ENCODE measurements around the gene SMIM24.
"Not testable (repeated sequence)": the region's sequence is repeated elsewhere in the genome, so short reads cannot be mapped to it uniquely, and the experiment has no call there.

The SMIM24 gene

DNA sequence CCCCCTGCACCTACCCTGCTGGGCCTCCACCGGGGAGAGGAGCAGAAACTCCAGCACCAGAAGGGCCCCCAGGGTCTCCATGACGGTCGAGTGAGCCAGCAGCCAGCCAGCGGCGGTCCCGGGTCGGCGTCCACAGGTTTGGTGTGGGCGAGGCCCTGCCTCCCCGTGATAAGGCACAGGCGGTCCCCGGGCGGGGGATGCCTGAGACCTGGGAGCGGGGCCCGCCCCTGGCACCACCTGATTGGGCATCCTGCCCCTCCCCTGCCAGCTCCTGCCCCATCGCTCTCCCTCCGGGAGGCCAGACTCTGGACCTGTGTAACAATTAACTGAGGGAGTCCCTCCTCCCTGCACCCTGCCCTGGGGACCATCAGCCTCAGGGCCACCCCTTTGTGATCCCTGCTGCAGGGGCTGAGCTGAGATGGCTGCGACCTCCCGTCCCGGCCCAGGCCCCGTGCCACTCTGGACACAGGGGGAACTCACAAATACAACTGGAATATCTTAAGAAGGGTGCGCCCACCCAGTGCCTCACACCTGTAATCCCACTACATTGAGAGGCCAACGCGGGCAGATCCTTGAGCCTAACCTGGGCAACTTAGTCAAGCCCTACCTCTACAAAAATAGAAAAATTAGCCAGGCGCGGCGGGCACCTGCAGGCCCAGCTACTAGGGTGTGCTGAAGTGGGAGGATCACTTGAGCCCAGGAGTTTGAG, at the start of gene SMIM24:
TSS of gene SMIM24 (minus strand) at position 143 of the 709 bp plus-strand sequence. CDS start at position 81, 62 bp downstream.
- TF ChIP-seq, protein P1, sequence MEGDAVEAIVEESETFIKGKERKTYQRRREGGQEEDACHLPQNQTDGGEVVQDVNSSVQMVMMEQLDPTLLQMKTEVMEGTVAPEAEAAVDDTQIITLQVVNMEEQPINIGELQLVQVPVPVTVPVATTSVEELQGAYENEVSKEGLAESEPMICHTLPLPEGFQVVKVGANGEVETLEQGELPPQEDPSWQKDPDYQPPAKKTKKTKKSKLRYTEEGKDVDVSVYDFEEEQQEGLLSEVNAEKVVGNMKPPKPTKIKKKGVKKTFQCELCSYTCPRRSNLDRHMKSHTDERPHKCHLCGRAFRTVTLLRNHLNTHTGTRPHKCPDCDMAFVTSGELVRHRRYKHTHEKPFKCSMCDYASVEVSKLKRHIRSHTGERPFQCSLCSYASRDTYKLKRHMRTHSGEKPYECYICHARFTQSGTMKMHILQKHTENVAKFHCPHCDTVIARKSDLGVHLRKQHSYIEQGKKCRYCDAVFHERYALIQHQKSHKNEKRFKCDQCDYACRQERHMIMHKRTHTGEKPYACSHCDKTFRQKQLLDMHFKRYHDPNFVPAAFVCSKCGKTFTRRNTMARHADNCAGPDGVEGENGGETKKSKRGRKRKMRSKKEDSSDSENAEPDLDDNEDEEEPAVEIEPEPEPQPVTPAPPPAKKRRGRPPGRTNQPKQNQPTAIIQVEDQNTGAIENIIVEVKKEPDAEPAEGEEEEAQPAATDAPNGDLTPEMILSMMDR (IDR thresholded peaks at IDR 0.05; ENCODE audit: low read depth, low read length, poor library complexity, severe bottlenecking), result no peak
- no peak for TF ChIP-seq EZH2phosphoT487 (IDR thresholded peaks at IDR 0.05; ENCODE audit: borderline replicate concordance, low read length)
- Histone ChIP-seq H3K9me2 (replicated peaks; ENCODE audit: control insufficient read depth, low read length) (no peaks in the 10 kb centered on the region), H3K4me2 (ENCODE audit: low read length) (peak within 1 kb of the TSS; percentile 61), H3K79me2 (ENCODE audit: control insufficient read depth, low read length) (no peaks in the 10 kb centered on the region), H3K4me1 (ENCODE audit: control insufficient read depth, low read length) (peaks cover 42% of the 10 kb centered on the region), H3F3A (ENCODE audit: control insufficient read depth, insufficient read depth) (peaks cover 12% of the 10 kb centered on the region), H3K27ac (ENCODE audit: low read depth, low read length) (peak within 1 kb of the TSS; percentile 82), H4K20me1 (ENCODE audit: control insufficient read depth, insufficient read depth, low read depth, low read length) (no peaks in the 10 kb centered on the region), H3K9me3 (ENCODE audit: control insufficient read depth, insufficient read depth, low read length) (no peaks in the 10 kb centered on the region), H3K27me3 (ENCODE audit: control insufficient read depth, low read length) (no peaks in the 10 kb centered on the region), H3K36me3 (ENCODE audit: control insufficient read depth, low read length) (no peaks in the 10 kb centered on the region), H3K4me3 (ENCODE audit: low read length) (peak within 1 kb of the TSS; percentile 59)

DNA sequence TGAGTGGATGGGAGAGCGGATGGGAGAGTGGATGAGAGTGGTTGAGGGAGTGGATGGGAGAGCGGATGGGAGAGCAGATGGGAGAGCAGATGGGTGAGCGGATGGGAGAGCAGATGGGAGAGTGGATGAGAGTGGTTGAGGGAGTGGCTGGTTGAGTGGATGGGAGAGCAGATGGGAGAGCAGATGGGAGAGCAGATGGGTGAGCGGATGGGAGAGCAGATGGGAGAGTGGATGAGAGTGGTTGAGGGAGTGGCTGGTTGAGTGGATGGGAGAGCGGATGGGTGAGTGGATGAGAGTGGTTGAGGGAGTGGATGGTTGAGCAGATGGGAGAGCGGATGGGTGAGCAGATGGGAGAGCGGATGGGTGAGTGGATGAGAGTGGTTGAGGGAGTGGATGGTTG, 49.0 kb upstream of the SMIM24 start:
- not testable (repeated sequence) for H3K9me2 ChIP-seq (replicated peaks; ENCODE audit: control insufficient read depth, low read length); H3F3A ChIP-seq (ENCODE audit: control insufficient read depth, insufficient read depth); H3K4me2 ChIP-seq (ENCODE audit: low read length); H3K79me2 ChIP-seq (ENCODE audit: control insufficient read depth, low read length); H3K4me3 ChIP-seq (ENCODE audit: low read length); H3K4me1 ChIP-seq (ENCODE audit: control insufficient read depth, low read length); H3K9me3 ChIP-seq (ENCODE audit: control insufficient read depth, insufficient read depth, low read length); H4K20me1 ChIP-seq (ENCODE audit: control insufficient read depth, insufficient read depth, low read depth, low read length); H3K27me3 ChIP-seq (ENCODE audit: control insufficient read depth, low read length); H3K27ac ChIP-seq (ENCODE audit: low read depth, low read length)
- H3K36me3 ChIP-seq (ENCODE audit: control insufficient read depth, low read length), result peaks cover 44% of the 10 kb centered on the region; the same call in 1 of the 2 replicates

DNA sequence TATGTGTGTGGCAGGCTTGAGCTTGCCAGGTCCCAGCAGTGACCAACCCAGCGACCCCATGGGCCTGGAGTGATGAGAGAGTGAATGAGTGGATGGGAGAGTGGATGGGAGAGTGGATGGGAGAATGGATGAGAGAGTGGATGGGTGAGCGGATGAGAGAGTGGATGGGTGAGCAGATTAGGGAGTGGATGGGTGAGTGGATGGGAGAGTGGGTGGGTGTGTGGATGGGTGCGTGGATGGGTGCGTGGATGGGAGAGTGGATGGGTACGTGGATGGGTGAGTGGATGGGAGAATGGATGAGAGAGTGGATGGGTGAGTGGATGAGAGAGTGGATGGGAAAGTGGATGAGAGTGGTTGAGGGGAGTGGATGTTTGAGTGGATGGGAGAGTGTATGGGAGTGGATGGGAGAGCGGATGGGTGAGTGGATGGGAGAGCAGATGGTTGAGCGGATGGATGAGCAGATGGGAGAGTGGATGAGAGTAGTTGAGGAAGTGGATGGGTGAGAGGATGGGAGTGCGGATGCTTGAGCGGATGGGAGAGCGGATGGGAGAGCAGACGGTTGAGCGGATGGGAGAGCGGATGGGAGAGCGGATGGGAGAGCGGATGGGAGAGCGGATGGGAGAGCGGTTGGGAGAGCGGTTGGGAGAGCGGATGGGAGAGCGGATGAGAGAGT, 48.4 kb upstream of the SMIM24 start:
- H3K36me3 ChIP-seq (ENCODE audit: control insufficient read depth, low read length), result peaks cover 46% of the 10 kb centered on the region; the same call in 1 of the 2 replicates

More for the DNA sequence above, 48.4 kb upstream of the SMIM24 start:
- H3K79me2 ChIP-seq (ENCODE audit: control insufficient read depth, low read length), result no peaks in the 10 kb centered on the region
- H3K4me2 ChIP-seq (ENCODE audit: low read length), result no peak overlapping the region
- no peak overlapping the region for H3K4me3 ChIP-seq (ENCODE audit: low read length)
- no peaks in the 10 kb centered on the region for H3K9me2 ChIP-seq (replicated peaks; ENCODE audit: control insufficient read depth, low read length)
- no peaks in the 10 kb centered on the region for H3F3A ChIP-seq (ENCODE audit: control insufficient read depth, insufficient read depth)
- H3K4me1 ChIP-seq (ENCODE audit: control insufficient read depth, low read length), result no peaks in the 10 kb centered on the region
- H3K9me3 ChIP-seq (ENCODE audit: control insufficient read depth, insufficient read depth, low read length), result no peaks in the 10 kb centered on the region
- no peak for TF ChIP-seq EZH2phosphoT487 (IDR thresholded peaks at IDR 0.05; ENCODE audit: borderline replicate concordance, low read length)
- TF ChIP-seq, protein P1 (IDR thresholded peaks at IDR 0.05; ENCODE audit: low read depth, low read length, poor library complexity, severe bottlenecking), result no peak
- no peak overlapping the region for H3K27ac ChIP-seq (ENCODE audit: low read depth, low read length)
- no peaks in the 10 kb centered on the region for H3K27me3 ChIP-seq (ENCODE audit: control insufficient read depth, low read length)
- H4K20me1 ChIP-seq (ENCODE audit: control insufficient read depth, insufficient read depth, low read depth, low read length), result no peaks in the 10 kb centered on the region

All from DOHH2 (cell line).